Muscle of leg (tissue), 11 donors: ENCODE data around the gene L3MBTL1. TPM values are rescaled to one million over a fixed set of nuclear protein-coding genes. Genes with fewer than 3 reads are reported as not detected.

Experiments
- DNase-seq: peaks from one replicate; pipeline ENCODE4 v3.0.0; 2013
- H3K27ac ChIP-seq: one replicate; pipeline ENCODE4 v1.5.1; 2013; ENCODE audit warnings: mild to moderate bottlenecking, low read length, control low read depth
- H3K27me3 ChIP-seq: one replicate; pipeline ENCODE4 v1.6.1; 2013; ENCODE audit warnings: low read length; ENCODE audit not compliant: control insufficient read depth, insufficient read depth
- H3K36me3 ChIP-seq: one replicate; pipeline ENCODE4 v1.6.1; 2013; ENCODE audit warnings: low read length; ENCODE audit not compliant: control insufficient read depth, insufficient read depth
- H3K4me1 ChIP-seq: one replicate; pipeline ENCODE4 v1.6.1; 2013; ENCODE audit warnings: low read length; ENCODE audit not compliant: control insufficient read depth, insufficient read depth
- H3K4me3 ChIP-seq: one replicate; pipeline ENCODE4 v1.5.1; 2013; ENCODE audit warnings: low read length, control low read depth
- H3K9me3 ChIP-seq: replicated peaks from 2 replicates; pipeline ENCODE4 v1.6.1; 2013; ENCODE audit warnings: low read depth, low read length; ENCODE audit not compliant: control insufficient read depth
- WGBS: methylation state at CpG from one replicate; pipeline ENCODE4 v1.1.5; 2013; ENCODE audit warnings: missing lambda C conversion rate; ENCODE audit not compliant: insufficient coverage; 5-methylcytosine and 5-hydroxymethylcytosine counted together
- polyA plus RNA-seq, 8 donors: library from polyadenylated mRNA; unstranded; fragments of 120-200 nt; gene quantifications; one replicate each; pipeline versions ENCODE4 v1.2.1 to v1.2.3, GENCODE V29; 2013; ENCODE audit warnings: inconsistent platforms in 1 of 8, low replicate concordance in 1 of 8; ENCODE audit not compliant: insufficient read length in 8 of 8, insufficient read depth in 1 of 8
- total RNA-seq: library from RNA; stranded (reverse); fragments of 120-200 nt; gene quantifications from one replicate; pipeline ENCODE4 v1.2.4, GENCODE V29; 2013

L3MBTL1 gene
- total and polyA plus RNA-seq, 9 donors = 2.8 to 10.8 (median 7.3) TPM

DNA sequence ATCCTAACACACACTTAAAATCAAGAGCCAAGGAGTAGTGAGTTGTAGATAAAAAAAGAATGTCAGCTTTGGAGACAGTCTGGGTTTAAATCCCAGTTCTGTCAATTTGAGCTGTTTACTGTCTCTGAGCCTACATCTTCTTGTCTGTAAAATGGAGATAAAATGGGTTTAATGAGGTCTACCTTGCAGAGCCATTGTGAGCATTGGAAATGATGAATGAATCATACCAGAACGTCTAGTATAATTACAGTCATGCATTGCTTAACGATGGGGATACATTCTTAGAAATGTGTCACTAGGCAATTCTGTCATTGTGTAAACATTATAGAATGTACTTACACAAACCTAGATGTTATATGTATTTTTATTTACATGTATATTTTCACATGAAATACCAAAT is 33.7 kb downstream of the L3MBTL1 start:
- WGBS = no CpG with 5 or more reads among the region's 2 CpGs
- no peaks in the 10 kb centered on the region for H3K4me1 ChIP-seq
- H3K4me3 ChIP-seq = no peak overlapping the region
- H3K27ac ChIP-seq = no peak overlapping the region
- peaks cover 16% of the 10 kb centered on the region for H3K36me3 ChIP-seq
- H3K9me3 ChIP-seq = no peaks in the 10 kb centered on the region
- no peak for DNase-seq
- H3K27me3 ChIP-seq = no peaks in the 10 kb centered on the region

DNA sequence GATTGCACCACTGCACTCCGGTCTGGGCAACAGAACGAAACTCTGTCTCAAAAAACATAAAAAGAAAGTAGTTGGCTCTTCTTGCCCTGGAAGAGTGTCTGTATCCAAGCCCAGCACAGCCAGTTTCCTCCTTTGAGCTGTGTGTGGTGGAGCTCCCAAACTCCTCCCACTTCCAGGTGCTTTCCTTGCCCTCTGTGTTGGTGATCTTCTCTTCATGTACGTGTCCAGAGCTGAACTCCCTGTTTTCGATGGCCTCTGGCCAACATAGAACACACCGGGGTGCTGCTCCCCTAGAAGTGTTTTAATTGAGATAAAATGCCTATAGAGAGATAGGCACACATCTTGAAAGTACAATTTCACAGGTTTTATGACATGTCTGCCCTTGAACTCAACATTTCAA is 34.7 kb downstream of the L3MBTL1 start:
- Histone ChIP-seq H3K27ac (no peak overlapping the region), H3K9me3 (no peaks in the 10 kb centered on the region), H3K4me3 (no peak overlapping the region), H3K27me3 (no peaks in the 10 kb centered on the region), H3K4me1 (no peaks in the 10 kb centered on the region), H3K36me3 (peaks cover 14% of the 10 kb centered on the region)
- WGBS = no CpG with 5 or more reads among the region's 5 CpGs
- no peak for DNase-seq

GRCh38 chr20:43542674-43543073 is 35.2 kb downstream of the L3MBTL1 start:
- H3K36me3 ChIP-seq = peaks cover 10% of the 10 kb centered on the region
- no peak overlapping the region for H3K27ac ChIP-seq
- no peaks in the 10 kb centered on the region for H3K9me3 ChIP-seq
- no peak overlapping the region for H3K4me3 ChIP-seq
- no peaks in the 10 kb centered on the region for H3K27me3 ChIP-seq
- no peaks in the 10 kb centered on the region for H3K4me1 ChIP-seq
- WGBS = no CpG with 5 or more reads among the region's 4 CpGs
- DNase-seq = no peak

GRCh38 chr20:43543138-43543537 is 35.6 kb downstream of the L3MBTL1 start:
- H3K4me3 ChIP-seq = no peak overlapping the region
- peaks cover 11% of the 10 kb centered on the region for H3K36me3 ChIP-seq
- H3K27ac ChIP-seq = no peak overlapping the region
- no peaks in the 10 kb centered on the region for H3K9me3 ChIP-seq
- H3K4me1 ChIP-seq = no peaks in the 10 kb centered on the region
- H3K27me3 ChIP-seq = no peaks in the 10 kb centered on the region
- WGBS = 94% methylated on average over 4 of the region's 5 CpGs
- DNase-seq = no peak

DNA sequence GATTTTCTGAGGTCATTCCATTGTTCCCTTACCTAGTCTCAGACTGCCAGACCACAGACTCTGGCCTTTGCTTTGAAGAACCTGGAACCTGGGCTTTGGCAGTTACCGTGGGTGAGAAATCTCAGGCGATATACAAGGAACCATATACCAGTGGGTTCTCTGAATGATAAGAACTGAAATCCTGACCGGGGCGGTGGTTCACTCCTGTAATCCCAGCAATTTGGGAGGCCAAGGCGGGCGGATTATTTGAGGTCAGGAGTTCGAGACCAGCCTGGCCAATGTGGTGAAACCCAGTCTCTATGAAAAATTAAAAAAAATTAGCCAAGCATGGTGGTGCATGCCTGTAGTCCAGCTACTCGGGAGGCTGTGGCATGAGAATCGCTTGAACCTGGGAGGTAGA is 37.0 kb downstream of the L3MBTL1 start:
- peaks cover 12% of the 10 kb centered on the region for H3K36me3 ChIP-seq
- no peaks in the 10 kb centered on the region for H3K9me3 ChIP-seq
- DNase-seq = no peak
- H3K27me3 ChIP-seq = no peaks in the 10 kb centered on the region
- no peak overlapping the region for H3K27ac ChIP-seq
- no peaks in the 10 kb centered on the region for H3K4me1 ChIP-seq
- 99% methylated on average over 6 of the region's 9 CpGs for WGBS
- H3K4me3 ChIP-seq = no peak overlapping the region

DNA sequence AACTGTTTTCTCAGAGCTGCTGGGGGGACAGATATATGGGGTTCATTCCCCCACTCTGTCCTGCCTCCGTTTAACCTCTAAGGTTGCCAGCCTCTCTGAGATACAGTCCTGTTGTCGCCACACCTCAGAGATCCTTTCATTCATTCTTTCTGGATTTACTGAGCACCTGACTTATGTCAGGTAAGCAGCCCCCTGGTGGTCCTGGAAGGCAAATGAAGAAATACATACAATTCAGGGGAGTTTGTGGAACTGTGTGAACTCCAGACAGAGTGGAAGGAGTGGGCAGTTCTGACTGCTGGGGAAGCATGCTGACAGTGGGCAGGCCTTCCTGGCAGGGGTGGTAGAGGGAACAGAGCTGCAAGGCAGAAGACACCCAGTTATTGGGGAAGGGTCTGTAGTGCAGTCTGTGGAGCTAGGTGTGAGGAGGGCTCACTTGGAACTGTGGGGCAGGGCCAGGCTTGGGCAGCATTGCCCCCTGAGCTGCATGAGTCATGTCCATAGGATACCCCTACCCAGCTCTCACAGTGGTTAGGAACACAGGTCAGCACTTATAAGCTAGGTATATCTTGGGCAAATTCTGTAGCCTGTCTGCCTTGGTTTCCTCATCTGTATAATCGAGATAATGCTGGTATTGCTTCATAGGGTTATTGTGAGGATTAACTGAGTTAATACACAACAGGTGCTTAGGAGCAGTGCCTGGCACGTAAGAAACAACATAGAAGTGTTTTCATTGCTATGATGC is 38.5 kb downstream of the L3MBTL1 start:
- Histone ChIP-seq H3K27ac (no peak overlapping the region), H3K36me3 (peaks cover 3% of the 10 kb centered on the region), H3K27me3 (no peaks in the 10 kb centered on the region), H3K4me3 (no peak overlapping the region), H3K9me3 (no peaks in the 10 kb centered on the region), H3K4me1 (no peaks in the 10 kb centered on the region)
- 57% methylated on average over 1 of the region's 4 CpGs for WGBS
- no peak for DNase-seq

DNA sequence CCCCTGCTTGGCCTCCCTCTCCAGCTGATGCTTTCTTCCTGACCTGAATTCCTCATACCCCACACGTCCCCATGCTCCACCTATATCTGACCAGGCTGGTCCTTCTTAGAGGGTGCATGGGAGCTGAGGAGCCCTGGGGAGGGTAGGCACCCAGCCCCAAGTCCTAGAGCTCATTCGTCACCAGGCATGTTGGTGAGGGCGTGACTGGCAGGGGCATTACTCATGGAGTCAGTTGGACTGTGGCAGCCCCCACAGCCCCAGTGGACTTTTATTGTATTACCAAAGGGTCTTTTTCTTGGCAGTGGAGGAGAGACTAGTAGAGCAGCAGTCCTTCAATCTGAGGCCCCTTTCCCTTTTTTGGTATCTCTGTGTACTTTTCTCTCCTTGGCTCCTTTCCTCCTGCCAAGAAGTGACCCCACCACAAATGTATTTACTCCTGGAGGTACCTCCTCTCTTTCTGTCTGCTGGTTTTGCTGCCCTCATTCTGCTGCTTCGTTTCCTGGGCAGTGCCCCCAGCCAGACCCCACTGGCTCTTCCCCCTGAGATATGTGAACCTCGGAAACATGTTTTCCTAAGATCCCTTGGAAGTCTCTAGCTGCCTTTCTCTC is 40.9 kb downstream of the L3MBTL1 start:
- DNase-seq = no peak
- Histone ChIP-seq H3K9me3 (no peaks in the 10 kb centered on the region), H3K36me3 (peaks cover 3% of the 10 kb centered on the region), H3K27me3 (no peaks in the 10 kb centered on the region), H3K27ac (no peak overlapping the region), H3K4me3 (no peak overlapping the region), H3K4me1 (no peaks in the 10 kb centered on the region)
- WGBS = 65% methylated on average over 2 of the region's 5 CpGs

- H3K36me3 ChIP-seq = peaks cover 3% of the 10 kb centered on the region
- H3K4me3 ChIP-seq = no peak overlapping the region
- H3K27ac ChIP-seq = no peak overlapping the region
- no peaks in the 10 kb centered on the region for H3K27me3 ChIP-seq
- no peaks in the 10 kb centered on the region for H3K4me1 ChIP-seq
- no CpG with 5 or more reads among the region's 4 CpGs for WGBS
- H3K9me3 ChIP-seq = no peaks in the 10 kb centered on the region
- no peak for DNase-seq
Measured at GRCh38 chr20:43549416-43550065, 42.0 kb downstream of the L3MBTL1 start.

DNA sequence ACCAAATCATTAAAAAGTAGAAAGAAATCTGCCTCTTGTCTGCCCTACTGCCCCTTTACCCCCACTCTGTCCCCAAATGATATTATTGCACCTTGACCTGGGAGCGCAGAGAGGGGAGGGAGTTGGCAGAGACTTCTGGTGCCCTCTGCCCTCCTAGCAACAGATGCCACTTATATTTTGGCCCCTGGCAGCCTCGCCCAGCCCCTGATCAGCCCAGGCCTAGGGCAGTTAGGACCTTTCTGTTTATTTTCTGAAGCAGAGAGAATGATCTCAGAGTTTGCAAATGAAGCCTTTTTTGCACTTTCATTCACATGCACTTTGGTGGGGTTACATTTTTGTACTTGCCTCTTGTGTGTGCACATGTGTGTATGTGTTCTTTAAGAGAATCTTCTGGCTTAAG is 43.0 kb downstream of the L3MBTL1 start:
- no peaks in the 10 kb centered on the region for H3K4me1 ChIP-seq
- H3K36me3 ChIP-seq = peaks cover 3% of the 10 kb centered on the region
- H3K27ac ChIP-seq = no peak overlapping the region
- H3K4me3 ChIP-seq = no peak overlapping the region
- no peak for DNase-seq
- no peaks in the 10 kb centered on the region for H3K9me3 ChIP-seq
- H3K27me3 ChIP-seq = no peaks in the 10 kb centered on the region
- no CpG with 5 or more reads among the region's 2 CpGs for WGBS

- H3K36me3 ChIP-seq = no peaks in the 10 kb centered on the region
- no peak overlapping the region for H3K27ac ChIP-seq
- no peak overlapping the region for H3K4me3 ChIP-seq
- H3K4me1 ChIP-seq = no peaks in the 10 kb centered on the region
- WGBS = no CpG with 5 or more reads among the region's 3 CpGs
- H3K27me3 ChIP-seq = no peaks in the 10 kb centered on the region
- no peak for DNase-seq
- no peaks in the 10 kb centered on the region for H3K9me3 ChIP-seq
Measured at GRCh38 chr20:43554369-43554768, 46.9 kb downstream of the L3MBTL1 start.
